Measurements from ENCODE around the gene SPDYE4.

- TF ChIP-seq POLR2A (IDR thresholded peaks at IDR 0.05; ENCODE audit: low read depth, low read length) = no peak
- TF ChIP-seq POLR2AphosphoS5 (IDR thresholded peaks at IDR 0.05; ENCODE audit: low read depth, low read length) = peak; percentile 40
- no peak for TF ChIP-seq TAF1 (IDR thresholded peaks at IDR 0.05; ENCODE audit: borderline replicate concordance, low read depth, low read length)
These were observed 45.4 kb upstream of the SPDYE4 start for GRCh38 chr17:8803531-8804420.

All from GM12892 (cell line).